ENCODE results near the gene ZBTB7C. TPM values are rescaled to one million over a fixed set of nuclear protein-coding genes. Genes with fewer than 3 reads are reported as not detected.

Gene ZBTB7C
- total and polyA plus RNA-seq, 2 donors (not counting 1 experiment from before 2014, with no cell fraction given): not detected

GRCh38 chr18:48238206-48238605 is 171.0 kb downstream of the ZBTB7C start:
- H3K4me3 Mint-ChIP-seq: no peak overlapping the region
- CTCF ChIA-PET: no interaction called here
- H2AFZ ChIP-seq (ENCODE audit: insufficient read depth, low read depth, low read length, poor library complexity, severe bottlenecking): no peak overlapping the region

GRCh38 chr18:48236822-48237221 is 172.4 kb downstream of the ZBTB7C start:
- H3K27ac Mint-ChIP-seq: no peak overlapping the region
- peaks cover 0 to 1% (median 0%) of the 10 kb centered on the region in 3 donors for H3K9me3 ChIP-seq (ENCODE audit: control extremely low read depth in 1 of 3, control insufficient read depth in 2 of 3, insufficient read depth in 1 of 3, low read length in 2 of 3)
- H4K20me1 ChIP-seq (ENCODE audit: control insufficient read depth, insufficient read depth, low read length, poor library complexity, severe bottlenecking): no peaks in the 10 kb centered on the region
- TF ChIP-seq CTCF (IDR thresholded peaks at IDR 0.05) (no peak), EZH2 (IDR thresholded peaks at IDR 0.05; ENCODE audit: borderline replicate concordance, insufficient read depth, low read depth, low read length, poor library complexity, severe bottlenecking) (no peak)
- H3K27me3 Mint-ChIP-seq: peaks cover 37% of the 10 kb centered on the region
- H3K36me3 ChIP-seq (replicated peaks in 1 of 2; ENCODE audit: control extremely low read depth in 1 of 2, control insufficient read depth in 1 of 2, extremely low read depth in 1 of 2, insufficient read depth in 2 of 2, low read length in 1 of 2): no peaks in the 10 kb centered on the region
- peaks cover 0 to 7% (median 3%) of the 10 kb centered on the region in 4 experiments for H3K27me3 ChIP-seq (replicated peaks in 1 of 4; ENCODE audit: control extremely low read depth in 1 of 4, control insufficient read depth in 3 of 4, insufficient read depth in 4 of 4, low read length in 3 of 4)
- no peak overlapping the region for H3K4me2 ChIP-seq (replicated peaks; ENCODE audit: low read depth, low read length, poor library complexity, severe bottlenecking)
- H3K4me3 ChIP-seq (ENCODE audit: control extremely low read depth in 1 of 5, extremely low read depth in 1 of 5, insufficient read depth in 1 of 5, low read depth in 2 of 5, low read length in 4 of 5): no peak overlapping the region
- no peaks in the 10 kb centered on the region for H3K4me1 ChIP-seq (ENCODE audit: control insufficient read depth in 2 of 2, insufficient read depth in 2 of 2, low read length in 2 of 2)
- no peaks in the 10 kb centered on the region for H3K4me1 Mint-ChIP-seq
- no peak overlapping the region for H3K4me3 Mint-ChIP-seq
- no peak overlapping the region for H2AFZ ChIP-seq (ENCODE audit: insufficient read depth, low read depth, low read length, poor library complexity, severe bottlenecking)
- WGBS (ENCODE audit: insufficient coverage): 75% methylated on average over 1 of the region's 2 CpGs
- POLR2A ChIA-PET: no interaction called here
- H3K79me2 ChIP-seq (ENCODE audit: control insufficient read depth, insufficient read depth, low read length): no peaks in the 10 kb centered on the region
- ATAC-seq (ENCODE audit: low read depth) (no peak), DNase-seq (no peak)
- CTCF ChIA-PET: no interaction called here
- H3K27ac ChIP-seq (ENCODE audit: low read length in 2 of 2): no peak overlapping the region
- H3K9ac ChIP-seq (ENCODE audit: low read length): no peak overlapping the region
- intact Hi-C loops (cut with micrococcal nuclease): no loop called here
- peaks cover 10% of the 10 kb centered on the region for H3K9me3 Mint-ChIP-seq (ENCODE audit: insufficient read depth)

More at GRCh38 chr18:48238206-48238605, 171.0 kb downstream of the ZBTB7C start:
- Histone ChIP-seq H3K4me2 (replicated peaks; ENCODE audit: low read depth, low read length, poor library complexity, severe bottlenecking) (no peak overlapping the region), H3K4me1 (ENCODE audit: control insufficient read depth in 2 of 2, insufficient read depth in 2 of 2, low read length in 2 of 2) (no peaks in the 10 kb centered on the region), H3K9ac (ENCODE audit: low read length) (no peak overlapping the region), H3K27me3 (replicated peaks in 1 of 4; ENCODE audit: control extremely low read depth in 1 of 4, control insufficient read depth in 3 of 4, insufficient read depth in 4 of 4, low read length in 3 of 4) (peaks cover 0 to 7% (median 3%) of the 10 kb centered on the region in 4 experiments), H3K36me3 (replicated peaks in 1 of 2; ENCODE audit: control extremely low read depth in 1 of 2, control insufficient read depth in 1 of 2, extremely low read depth in 1 of 2, insufficient read depth in 2 of 2, low read length in 1 of 2) (no peaks in the 10 kb centered on the region), H3K79me2 (ENCODE audit: control insufficient read depth, insufficient read depth, low read length) (no peaks in the 10 kb centered on the region), H3K27ac (ENCODE audit: low read length in 2 of 2) (no peak overlapping the region), H4K20me1 (ENCODE audit: control insufficient read depth, insufficient read depth, low read length, poor library complexity, severe bottlenecking) (no peaks in the 10 kb centered on the region), H3K9me3 (ENCODE audit: control extremely low read depth in 1 of 3, control insufficient read depth in 2 of 3, insufficient read depth in 1 of 3, low read length in 2 of 3) (peaks cover 0 to 1% (median 0%) of the 10 kb centered on the region in 3 donors), H3K4me3 (ENCODE audit: control extremely low read depth in 1 of 5, extremely low read depth in 1 of 5, insufficient read depth in 1 of 5, low read depth in 2 of 5, low read length in 4 of 5) (no peak overlapping the region)
- Mint-ChIP-seq H3K27ac (no peak overlapping the region), H3K4me1 (no peaks in the 10 kb centered on the region), H3K27me3 (peaks cover 38% of the 10 kb centered on the region), H3K9me3 (ENCODE audit: insufficient read depth) (peaks cover 10% of the 10 kb centered on the region)
- ATAC-seq (ENCODE audit: low read depth) (no peak), DNase-seq (no peak)
- intact Hi-C loops (cut with micrococcal nuclease): no loop called here
- 80% methylated on average over 2 of the region's 3 CpGs for WGBS (ENCODE audit: insufficient coverage)
- POLR2A ChIA-PET: no interaction called here
- no peak for TF ChIP-seq EZH2 (IDR thresholded peaks at IDR 0.05; ENCODE audit: borderline replicate concordance, insufficient read depth, low read depth, low read length, poor library complexity, severe bottlenecking)
- TF ChIP-seq CTCF (IDR thresholded peaks at IDR 0.05): no peak

All from B cell (primary cell).